Spleen (tissue), 7 donors: ENCODE results near the gene BCORL1.

Source experiments
- CTCF ChIP-seq, 11 experiments: fragments of 200-600 bp in 7 of 11; fragments of 450-650 bp in 4 of 11; sonication (generic) in 4 of 11; IDR thresholded peaks in 8 of 11; conservative IDR thresholded peaks in 3 of 11; 1 replicate in 7 of 11; 2 replicates in 4 of 11; pipeline versions ENCODE4 v1.4.0 to v1.8.0; 2016 to 2021; ENCODE audit warnings: antibody characterized with exemption in 11 of 11, inconsistent platforms in 4 of 11, mild to moderate bottlenecking in 1 of 11
- POLR2AphosphoS5 ChIP-seq, 3 donors: sonication (generic); formaldehyde crosslinking; IDR thresholded peaks; one replicate each; pipeline ENCODE4 v1.5.1; 2017; ENCODE audit warnings: antibody characterized with exemption in 3 of 3
- donor health status: DM: no; HTN: no; CAD: no; lungs with moderate emphysema.
- donor health status: DM: no; HTN: no; CAD: no.
- donor health status: DM: no; HTN: no; CAD: no.

- TF ChIP-seq POLR2AphosphoS5 (IDR thresholded peaks at IDR 0.05) (no peak), CTCF (IDR thresholded peaks at IDR 0.05 in 8 of 11, conservative IDR thresholded peaks at IDR 0.05 in 3 of 11) (no peak)
Measured at GRCh38 chrX:130093271-130093670, 110.8 kb downstream of the BCORL1 start.
